K562 (cell line): ENCODE results near the gene NR1D2. TPM values are rescaled to one million over a fixed set of nuclear protein-coding genes. Genes with fewer than 3 reads are reported as not detected.

Experiments
- AFF1 ChIP-seq, 2 experiments: fragments of 450-650 bp; IDR thresholded peaks; 2 replicates each; pipeline ENCODE4 v1.6.1; 2018; ENCODE audit warnings: mild to moderate bottlenecking in 2 of 2, low read depth in 1 of 2; ENCODE audit not compliant: partially characterized antibody in 2 of 2
- BACH1 ChIP-seq: fragments of 200-800 bp; sonication (Bioruptor generic); IDR thresholded peaks from 2 replicates; pipeline ENCODE4 v1.6.1; 2016; ENCODE audit warnings: missing genetic modification characterization, missing compliant biosample characterization
- BMI1 ChIP-seq: fragments of 150-350 bp; IDR thresholded peaks from 2 replicates; pipeline ENCODE4 v1.6.1; 2014; ENCODE audit warnings: low read length
- BRF1 ChIP-seq: IDR thresholded peaks from 3 replicates; pipeline ENCODE4 v1.6.1; 2011; ENCODE audit warnings: borderline replicate concordance, mild to moderate bottlenecking; ENCODE audit not compliant: insufficient read length; ENCODE audit errors: extremely low read depth
- CBX5 ChIP-seq: IDR thresholded peaks from 2 replicates; pipeline ENCODE4 v1.6.1; 2014; ENCODE audit warnings: low read depth, borderline replicate concordance
- E2F8 ChIP-seq: fragments of 450-650 bp; IDR thresholded peaks from 2 replicates; pipeline ENCODE4 v1.7.1; 2018; ENCODE audit warnings: mild to moderate bottlenecking, low read depth; ENCODE audit not compliant: partially characterized antibody
- EWSR1 ChIP-seq: fragments of 450-650 bp; IDR thresholded peaks from 2 replicates; pipeline ENCODE4 v1.6.1; 2018; ENCODE audit warnings: borderline replicate concordance, mild to moderate bottlenecking, low read depth, moderate library complexity; ENCODE audit not compliant: partially characterized antibody
- HES1 ChIP-seq: fragments of 450-650 bp; IDR thresholded peaks from 2 replicates; pipeline ENCODE4 v1.6.1; 2016; ENCODE audit warnings: low read depth, mild to moderate bottlenecking, moderate library complexity
- KDM5B ChIP-seq: fragments of 200-600 bp; sonication (generic); IDR thresholded peaks from 2 replicates; pipeline ENCODE4 v1.6.1; 2012; ENCODE audit warnings: low read depth, mild to moderate bottlenecking, moderate library complexity, low read length, control low read depth, inconsistent platforms; ENCODE audit not compliant: insufficient replicate concordance
- KHSRP ChIP-seq: fragments of 450-650 bp; IDR thresholded peaks from 2 replicates; pipeline ENCODE4 v1.6.1; 2017
- POLR2AphosphoS2 ChIP-seq: IDR thresholded peaks from 2 replicates; pipeline ENCODE4 v1.6.1; 2012; ENCODE audit warnings: low read length, improper control_type of control experiment
- POLR2AphosphoS5 ChIP-seq: IDR thresholded peaks from 2 replicates; pipeline ENCODE4 v1.6.1; 2011; ENCODE audit warnings: mild to moderate bottlenecking, low read depth, low read length, moderate library complexity; ENCODE audit not compliant: control insufficient read depth, insufficient read depth
- RFX7 ChIP-seq: fragments of 250-450 bp; sonication (Bioruptor Pico); IDR thresholded peaks from 2 replicates; pipeline ENCODE4 v1.5.1; 2021; ENCODE audit warnings: mild to moderate bottlenecking
- SIN3B ChIP-seq: fragments of 450-650 bp; IDR thresholded peaks from 2 replicates; pipeline ENCODE4 v1.6.1; 2017; ENCODE audit warnings: low read depth, mild to moderate bottlenecking, moderate library complexity
- ZNF280B ChIP-seq: fragments of 250-450 bp; sonication (Bioruptor Pico); IDR thresholded peaks from 2 replicates; pipeline ENCODE4 v1.5.1; 2021; ENCODE audit warnings: mild to moderate bottlenecking
- ZNF3 ChIP-seq: fragments of 250-450 bp; sonication (Bioruptor Pico); IDR thresholded peaks from 2 replicates; pipeline ENCODE4 v1.5.0; 2021; ENCODE audit warnings: mild to moderate bottlenecking, moderate library complexity
- ZNF586 ChIP-seq: fragments of 450-650 bp; formaldehyde crosslinking; conservative IDR thresholded peaks from 2 replicates; pipeline ENCODE4 v1.4.0; 2020; ENCODE audit warnings: mild to moderate bottlenecking, moderate library complexity
- ZNF655 ChIP-seq: fragments of 250-450 bp; sonication (Bioruptor Pico); IDR thresholded peaks from 2 replicates; pipeline ENCODE4 v1.5.0; 2021
- polyA plus RNA-seq, 8 experiments: library from polyadenylated mRNA; depleted of rRNA in 4 of 8; stranded (reverse) in 5 of 8; unstranded in 3 of 8; fragments of >200 nt; fragmentation: Nextera tagmentation in 2 of 8; fragmentation: Illumina TruSeq in 1 of 8; extraction: Ambion mirVana in 2 of 8; extraction: Trizol in 1 of 8; gene quantifications; 2 replicates each; pipeline versions ENCODE4 v1.2.1 to v1.2.3, GENCODE V29; 2011 to 2014; ENCODE audit warnings: inconsistent platforms in 1 of 8, missing spikeins in 1 of 8
- total RNA-seq, 7 experiments: library from RNA; depleted of rRNA in 6 of 7; stranded (reverse); fragments of >200 nt in 6 of 7; fragmentation: Illumina TruSeq in 2 of 7; extraction: Trizol in 2 of 7; gene quantifications; 2 replicates each; pipeline versions ENCODE4 v1.2.1 to v1.2.3, GENCODE V29; 2011 to 2021; ENCODE audit warnings: low replicate concordance in 1 of 7

NR1D2 gene
- total and polyA plus RNA-seq, 9 of the 15 experiments (the other 6 are each of a cell fraction or from before 2014, with no cell fraction given): 1.2 to 5.5 (median 2.9) TPM

GRCh38 chr3:23921052-23921511 is 24.0 kb upstream of the NR1D2 start (continued):
- TF ChIP-seq AFF1 (IDR thresholded peaks at IDR 0.05; ENCODE audit: low read depth in 1 of 2, partially characterized antibody in 2 of 2) (peak in 1 of 2 experiments; percentile 14), EWSR1 (peak; percentile 55), CBX5 (no peak), BACH1 (tag) (no peak), SIN3B (no peak), ZNF3 (CRISPR knock-in tag) (no peak), ZNF655 (CRISPR knock-in tag) (peak; percentile 48; the same call in 1 of the 2 replicates), KDM5B (peak; percentile 55), BRF1 (no peak), POLR2AphosphoS2 (peak; percentile 95), HES1 (no peak), ZNF586 (CRISPR knock-in tag) (peak; percentile 39; the same call in 1 of the 2 replicates), KHSRP (peak; percentile 11; the same call in 1 of the 2 replicates), E2F8 (peak; percentile 50), RFX7 (no peak), POLR2AphosphoS5 (peak; percentile 79), BMI1 (no peak), ZNF280B (CRISPR knock-in tag) (no peak)
